ENCODE measurements around the gene PRDM8.

PRDM8 gene

GRCh38 chr4:80184053-80184824, 13.1 kb upstream of the PRDM8 start:
- DNase-seq: peak; percentile 61 to 75
- H3K23ac ChIP-seq (ENCODE audit: low read length): no peak overlapping the region
- H3K14ac ChIP-seq (ENCODE audit: low read length): no peak overlapping the region
- no peak overlapping the region for H3K9ac ChIP-seq (ENCODE audit: low read length)
- H3K4me2 ChIP-seq (ENCODE audit: low read length): peak overlapping the region; percentile 80
- H2BK120ac ChIP-seq (ENCODE audit: insufficient read depth, low read length, poor library complexity): no peak overlapping the region
- no peak overlapping the region for H2BK12ac ChIP-seq (ENCODE audit: low read length)
- no peaks in the 10 kb centered on the region for H3K36me3 ChIP-seq (ENCODE audit: control insufficient read depth in 1 of 2, insufficient read depth in 2 of 2, low read length in 2 of 2)
- H3K4me3 ChIP-seq (ENCODE audit: low read depth, low read length): peak overlapping the region; percentile 46
- H2AK5ac ChIP-seq (ENCODE audit: low read length): no peak overlapping the region
- no peaks in the 10 kb centered on the region for H3K79me1 ChIP-seq (ENCODE audit: low read length)
- H4K12ac ChIP-seq (ENCODE audit: low read depth, low read length): peak overlapping the region; percentile 18
- peaks cover 7% of the 10 kb centered on the region for H3K9me3 ChIP-seq (ENCODE audit: insufficient read depth, low read depth, low read length)
- H3K79me2 ChIP-seq (ENCODE audit: control insufficient read depth, insufficient read depth, low read length, poor library complexity): no peaks in the 10 kb centered on the region
- H2BK5ac ChIP-seq (ENCODE audit: low read depth, low read length, poor library complexity): no peak overlapping the region
- H4K8ac ChIP-seq (ENCODE audit: low read depth, low read length): no peak overlapping the region
- H3K4me1 ChIP-seq (ENCODE audit: control insufficient read depth in 1 of 2, insufficient read depth in 2 of 2, low read length in 2 of 2): peaks cover 3 to 9% of the 10 kb centered on the region in 2 experiments
- no CpG with 5 or more reads among the region's 46 CpGs for WGBS (ENCODE audit: extremely low coverage, insufficient coverage, insufficient read length)
- H2AFZ ChIP-seq (ENCODE audit: insufficient read depth, low read length, poor library complexity): peak overlapping the region; percentile 56
- H4K91ac ChIP-seq (ENCODE audit: low read depth, low read length): no peak overlapping the region
- H3K4ac ChIP-seq (ENCODE audit: low read depth, low read length): no peak overlapping the region
- no peak overlapping the region for H3K18ac ChIP-seq (ENCODE audit: low read length)
- no peak overlapping the region for H3K27ac ChIP-seq (ENCODE audit: low read depth, low read length)
- H3K27me3 ChIP-seq (ENCODE audit: insufficient read depth, low read length): peaks cover 68% of the 10 kb centered on the region

DNA sequence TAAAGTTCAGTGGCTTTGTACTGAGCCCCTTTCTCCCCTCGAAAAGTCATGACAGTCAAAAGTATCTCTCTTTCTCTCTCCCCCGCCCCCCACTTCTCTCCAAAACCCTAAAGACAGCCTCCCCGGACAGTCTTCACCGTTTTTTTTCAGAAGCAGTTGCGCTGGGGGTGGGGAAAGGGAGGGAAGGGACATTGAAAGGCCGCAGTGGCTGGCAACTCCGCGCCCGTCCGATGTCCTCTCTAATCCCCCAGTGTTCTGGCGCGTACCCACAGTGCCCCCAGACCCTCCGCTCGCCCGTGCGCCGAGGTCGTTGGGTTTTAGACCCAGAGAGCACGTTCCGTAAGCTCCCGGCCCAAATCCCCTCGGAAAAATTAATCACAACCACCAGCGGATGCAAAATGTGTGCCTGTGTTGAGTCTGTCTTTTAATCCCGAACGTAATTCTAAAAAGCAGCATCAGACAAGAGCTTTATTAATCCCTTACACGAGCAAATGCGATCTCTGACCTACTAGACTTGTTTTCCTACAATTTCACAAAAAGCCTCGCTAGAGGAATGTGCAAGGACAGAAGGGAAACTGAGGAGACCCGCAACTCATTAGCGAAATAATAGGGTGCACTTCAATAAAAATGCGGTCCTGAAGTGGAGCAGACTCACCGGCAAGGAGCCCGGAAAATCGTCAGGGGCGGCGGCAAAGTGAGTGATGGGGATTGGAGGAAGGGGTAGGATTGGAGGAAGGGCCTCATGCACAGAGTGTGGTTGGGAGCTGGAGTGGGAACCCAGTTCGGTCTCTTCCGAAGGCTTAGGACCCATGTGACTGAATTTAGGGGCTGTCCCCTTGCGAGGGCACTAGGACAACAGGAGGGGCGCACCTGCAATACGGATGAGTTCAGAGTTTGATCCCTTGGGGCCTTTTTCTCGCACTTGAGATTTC, 12.2 kb upstream of the PRDM8 start:
- Histone ChIP-seq H4K12ac (ENCODE audit: low read depth, low read length) (no peak overlapping the region), H3K27ac (ENCODE audit: low read depth, low read length) (no peak overlapping the region), H3K4me1 (ENCODE audit: control insufficient read depth in 1 of 2, insufficient read depth in 2 of 2, low read length in 2 of 2) (peaks cover 3 to 9% of the 10 kb centered on the region in 2 experiments), H2BK12ac (ENCODE audit: low read length) (no peak overlapping the region), H3K9me3 (ENCODE audit: insufficient read depth, low read depth, low read length) (peaks cover 7% of the 10 kb centered on the region), H3K18ac (ENCODE audit: low read length) (no peak overlapping the region), H2BK5ac (ENCODE audit: low read depth, low read length, poor library complexity) (no peak overlapping the region), H3K9ac (ENCODE audit: low read length) (no peak overlapping the region), H3K23ac (ENCODE audit: low read length) (no peak overlapping the region), H2AFZ (ENCODE audit: insufficient read depth, low read length, poor library complexity) (no peak overlapping the region), H3K4ac (ENCODE audit: low read depth, low read length) (no peak overlapping the region), H3K4me2 (ENCODE audit: low read length) (peak overlapping the region; percentile 80), H2BK120ac (ENCODE audit: insufficient read depth, low read length, poor library complexity) (no peak overlapping the region), H3K27me3 (ENCODE audit: insufficient read depth, low read length) (peaks cover 76% of the 10 kb centered on the region), H3K4me3 (ENCODE audit: low read depth, low read length) (no peak overlapping the region), H4K8ac (ENCODE audit: low read depth, low read length) (no peak overlapping the region), H2AK5ac (ENCODE audit: low read length) (no peak overlapping the region), H3K14ac (ENCODE audit: low read length) (no peak overlapping the region), H4K91ac (ENCODE audit: low read depth, low read length) (no peak overlapping the region), H3K79me1 (ENCODE audit: low read length) (no peaks in the 10 kb centered on the region), H3K79me2 (ENCODE audit: control insufficient read depth, insufficient read depth, low read length, poor library complexity) (no peaks in the 10 kb centered on the region), H3K36me3 (ENCODE audit: control insufficient read depth in 1 of 2, insufficient read depth in 2 of 2, low read length in 2 of 2) (no peaks in the 10 kb centered on the region)
- WGBS (ENCODE audit: extremely low coverage, insufficient coverage, insufficient read length): no CpG with 5 or more reads among the region's 42 CpGs
- no peak for DNase-seq

GRCh38 chr4:80185787-80186548, 11.3 kb upstream of the PRDM8 start:
- H3K18ac ChIP-seq (ENCODE audit: low read length): no peak overlapping the region
- no CpG with 5 or more reads among the region's 23 CpGs for WGBS (ENCODE audit: extremely low coverage, insufficient coverage, insufficient read length)
- H3K79me2 ChIP-seq (ENCODE audit: control insufficient read depth, insufficient read depth, low read length, poor library complexity): no peaks in the 10 kb centered on the region
- H3K23ac ChIP-seq (ENCODE audit: low read length): no peak overlapping the region
- no peak overlapping the region for H2BK12ac ChIP-seq (ENCODE audit: low read length)
- no peak overlapping the region for H3K4ac ChIP-seq (ENCODE audit: low read depth, low read length)
- H3K14ac ChIP-seq (ENCODE audit: low read length): no peak overlapping the region
- H2AK5ac ChIP-seq (ENCODE audit: low read length): no peak overlapping the region
- no peak overlapping the region for H4K91ac ChIP-seq (ENCODE audit: low read depth, low read length)
- H3K27ac ChIP-seq (ENCODE audit: low read depth, low read length): no peak overlapping the region
- H3K27me3 ChIP-seq (ENCODE audit: insufficient read depth, low read length): peaks cover 83% of the 10 kb centered on the region
- H3K4me3 ChIP-seq (ENCODE audit: low read depth, low read length): no peak overlapping the region
- no peak overlapping the region for H3K4me2 ChIP-seq (ENCODE audit: low read length)
- peaks cover 9% of the 10 kb centered on the region for H3K9me3 ChIP-seq (ENCODE audit: insufficient read depth, low read depth, low read length)
- H4K8ac ChIP-seq (ENCODE audit: low read depth, low read length): no peak overlapping the region
- H3K4me1 ChIP-seq (ENCODE audit: control insufficient read depth in 1 of 2, insufficient read depth in 2 of 2, low read length in 2 of 2): peaks cover 3 to 9% of the 10 kb centered on the region in 2 experiments
- no peaks in the 10 kb centered on the region for H3K79me1 ChIP-seq (ENCODE audit: low read length)
- no peak overlapping the region for H3K9ac ChIP-seq (ENCODE audit: low read length)
- H3K36me3 ChIP-seq (ENCODE audit: control insufficient read depth in 1 of 2, insufficient read depth in 2 of 2, low read length in 2 of 2): no peaks in the 10 kb centered on the region
- no peak overlapping the region for H4K12ac ChIP-seq (ENCODE audit: low read depth, low read length)
- H2AFZ ChIP-seq (ENCODE audit: insufficient read depth, low read length, poor library complexity): no peak overlapping the region
- DNase-seq: no peak
- no peak overlapping the region for H2BK5ac ChIP-seq (ENCODE audit: low read depth, low read length, poor library complexity)
- no peak overlapping the region for H2BK120ac ChIP-seq (ENCODE audit: insufficient read depth, low read length, poor library complexity)

GRCh38 chr4:80186676-80187075, 10.6 kb upstream of the PRDM8 start:
- Histone ChIP-seq H2BK120ac (ENCODE audit: insufficient read depth, low read length, poor library complexity) (no peak overlapping the region), H3K9me3 (ENCODE audit: insufficient read depth, low read depth, low read length) (peaks cover 9% of the 10 kb centered on the region)
- WGBS (ENCODE audit: extremely low coverage, insufficient coverage, insufficient read length): no CpG with 5 or more reads among the region's 5 CpGs

More at GRCh38 chr4:80186676-80187075, 10.6 kb upstream of the PRDM8 start:
- Histone ChIP-seq H3K14ac (ENCODE audit: low read length) (no peak overlapping the region), H2AK5ac (ENCODE audit: low read length) (no peak overlapping the region), H4K8ac (ENCODE audit: low read depth, low read length) (no peak overlapping the region), H3K27ac (ENCODE audit: low read depth, low read length) (no peak overlapping the region), H3K4me3 (ENCODE audit: low read depth, low read length) (no peak overlapping the region), H3K9ac (ENCODE audit: low read length) (no peak overlapping the region), H3K4me1 (ENCODE audit: control insufficient read depth in 1 of 2, insufficient read depth in 2 of 2, low read length in 2 of 2) (peaks cover 3 to 9% of the 10 kb centered on the region in 2 experiments), H3K36me3 (ENCODE audit: control insufficient read depth in 1 of 2, insufficient read depth in 2 of 2, low read length in 2 of 2) (no peaks in the 10 kb centered on the region), H4K12ac (ENCODE audit: low read depth, low read length) (no peak overlapping the region), H4K91ac (ENCODE audit: low read depth, low read length) (no peak overlapping the region), H2BK5ac (ENCODE audit: low read depth, low read length, poor library complexity) (no peak overlapping the region), H3K27me3 (ENCODE audit: insufficient read depth, low read length) (peaks cover 83% of the 10 kb centered on the region), H2BK12ac (ENCODE audit: low read length) (no peak overlapping the region), H3K79me2 (ENCODE audit: control insufficient read depth, insufficient read depth, low read length, poor library complexity) (no peaks in the 10 kb centered on the region), H3K23ac (ENCODE audit: low read length) (no peak overlapping the region), H3K4me2 (ENCODE audit: low read length) (no peak overlapping the region), H3K79me1 (ENCODE audit: low read length) (no peaks in the 10 kb centered on the region), H2AFZ (ENCODE audit: insufficient read depth, low read length, poor library complexity) (no peak overlapping the region), H3K4ac (ENCODE audit: low read depth, low read length) (no peak overlapping the region), H3K18ac (ENCODE audit: low read length) (no peak overlapping the region)
- DNase-seq: no peak
